ENCODE data around the gene LRRC45.

Gene LRRC45

DNA sequence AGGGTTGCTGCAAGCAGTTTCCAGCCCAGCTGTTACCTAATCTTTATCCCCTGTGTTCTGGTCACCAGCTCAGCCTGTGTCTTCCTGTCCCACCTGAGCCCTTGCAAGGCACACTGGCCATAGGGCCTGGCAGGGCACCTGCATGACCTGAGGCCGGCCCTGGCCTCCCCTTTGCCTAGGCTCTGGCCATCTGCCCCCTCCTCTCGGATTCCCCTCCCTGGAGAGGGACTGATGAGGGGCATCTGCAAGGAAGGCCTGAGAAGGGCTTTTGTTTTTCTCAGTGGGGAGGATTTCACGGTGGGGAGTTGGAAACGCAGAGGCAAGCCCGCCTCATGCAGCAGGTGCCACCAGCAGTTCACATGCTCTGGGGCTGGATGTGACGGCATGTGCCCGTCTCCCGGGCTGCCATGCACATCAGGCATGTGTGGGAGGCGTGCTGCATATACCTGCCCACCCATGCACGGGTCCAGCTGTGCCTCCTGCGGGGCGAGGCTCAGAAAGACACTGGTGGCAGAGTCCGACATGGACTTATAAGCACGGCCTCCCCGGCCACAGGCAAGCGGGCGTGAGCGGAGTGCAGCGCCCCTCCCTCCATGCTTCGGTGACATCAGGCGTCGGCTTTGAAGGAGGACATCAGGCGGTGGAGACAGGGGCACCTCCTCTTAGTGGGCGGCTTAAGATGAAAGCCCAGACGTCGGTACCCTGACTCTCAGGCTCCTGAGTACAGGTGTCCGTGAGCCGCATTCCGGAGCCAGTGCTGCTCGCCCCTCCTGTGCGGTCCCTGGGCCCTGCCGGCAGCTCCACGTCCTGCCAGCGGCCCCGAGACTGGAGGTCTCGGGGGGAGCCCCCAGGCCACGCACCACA lies 29.1 kb upstream of the LRRC45 start:
- no peak for DNase-seq (ENCODE audit: low read depth in 2 of 3, low spot score in 2 of 3)

DNA sequence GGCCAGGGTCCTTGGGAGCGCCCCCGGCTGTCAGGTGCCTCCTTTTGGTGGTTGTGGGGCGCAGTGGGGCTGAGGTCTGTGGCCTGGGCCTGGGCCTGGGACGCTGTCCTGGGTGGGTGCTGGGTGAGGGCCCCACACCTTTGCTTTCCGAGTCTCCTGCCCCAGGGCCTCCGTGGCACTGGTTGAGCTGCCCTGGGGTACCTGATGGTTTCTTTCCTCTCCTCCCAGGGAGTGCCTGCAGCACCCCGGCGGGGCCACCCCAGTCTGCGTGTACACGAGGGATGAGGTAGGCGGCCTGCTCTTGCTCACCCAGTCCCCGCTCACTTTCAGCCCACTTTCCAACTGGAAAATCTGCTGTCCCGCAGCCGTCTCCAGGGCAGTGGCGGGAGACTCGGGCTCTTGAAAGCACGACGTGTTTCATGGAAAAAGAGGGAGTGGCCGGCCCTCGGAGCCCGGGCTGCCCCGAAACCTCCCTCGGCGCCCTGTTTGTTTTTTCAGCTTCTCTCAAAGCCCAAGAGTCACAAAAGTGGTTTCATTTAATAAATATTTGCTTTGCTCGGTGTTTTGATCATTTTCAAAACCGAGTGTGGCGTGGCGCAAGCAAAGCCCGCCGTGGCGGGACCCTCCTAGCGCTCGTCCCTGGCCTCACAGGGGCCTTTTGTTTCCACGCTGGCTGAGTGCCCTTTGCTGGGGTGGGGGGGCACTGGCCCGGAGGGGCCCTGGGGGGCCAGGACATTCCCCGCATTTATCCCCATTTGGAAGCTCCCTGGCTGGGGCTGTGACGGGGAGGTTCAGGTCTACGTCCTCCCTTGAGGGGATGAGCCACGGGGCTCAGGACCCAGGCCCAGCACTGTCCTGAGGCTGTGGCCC lies 28.3 kb upstream of the LRRC45 start:
- DNase-seq (ENCODE audit: low read depth in 2 of 3, low spot score in 2 of 3) = no peak

DNA sequence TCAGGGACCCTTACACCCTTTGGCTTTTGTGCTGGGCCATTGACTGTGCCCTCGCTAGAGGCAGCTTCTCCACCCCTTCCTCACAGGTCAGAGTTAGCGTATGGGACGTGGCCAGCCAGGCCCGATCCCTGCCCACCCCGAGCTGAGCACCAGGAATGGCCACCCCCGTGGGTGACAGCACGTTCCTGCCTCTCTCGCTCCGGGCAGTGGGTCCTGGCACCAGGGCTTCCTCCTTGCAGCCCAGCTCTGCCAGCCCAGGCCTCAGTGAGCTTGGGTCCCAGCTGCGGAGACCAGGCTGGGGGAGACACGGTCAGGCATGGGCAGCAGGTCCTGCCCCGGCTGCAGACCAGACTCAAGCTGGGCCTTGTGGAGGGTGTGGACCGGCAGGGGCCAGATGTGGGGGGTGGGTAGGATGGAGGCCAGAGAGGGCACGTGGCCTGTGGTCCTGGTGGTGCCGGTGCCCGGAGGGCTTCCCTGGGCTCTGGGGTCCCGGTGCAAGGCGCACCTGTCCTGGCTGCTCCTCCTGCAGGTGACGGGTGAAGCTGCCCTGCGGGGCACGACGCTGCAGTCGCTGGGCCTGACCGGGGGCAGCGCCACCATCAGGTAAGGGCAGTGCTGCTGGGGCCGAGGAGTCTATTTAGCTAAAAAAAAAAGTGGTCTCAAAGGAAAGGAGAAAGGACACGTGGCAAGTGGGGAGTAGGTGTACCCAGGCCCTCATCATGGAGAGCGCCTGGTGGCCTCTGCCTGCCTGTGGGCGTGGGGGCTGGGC lies 27.5 kb upstream of the LRRC45 start:
- DNase-seq (ENCODE audit: low read depth in 2 of 3, low spot score in 2 of 3) = no peak

DNA sequence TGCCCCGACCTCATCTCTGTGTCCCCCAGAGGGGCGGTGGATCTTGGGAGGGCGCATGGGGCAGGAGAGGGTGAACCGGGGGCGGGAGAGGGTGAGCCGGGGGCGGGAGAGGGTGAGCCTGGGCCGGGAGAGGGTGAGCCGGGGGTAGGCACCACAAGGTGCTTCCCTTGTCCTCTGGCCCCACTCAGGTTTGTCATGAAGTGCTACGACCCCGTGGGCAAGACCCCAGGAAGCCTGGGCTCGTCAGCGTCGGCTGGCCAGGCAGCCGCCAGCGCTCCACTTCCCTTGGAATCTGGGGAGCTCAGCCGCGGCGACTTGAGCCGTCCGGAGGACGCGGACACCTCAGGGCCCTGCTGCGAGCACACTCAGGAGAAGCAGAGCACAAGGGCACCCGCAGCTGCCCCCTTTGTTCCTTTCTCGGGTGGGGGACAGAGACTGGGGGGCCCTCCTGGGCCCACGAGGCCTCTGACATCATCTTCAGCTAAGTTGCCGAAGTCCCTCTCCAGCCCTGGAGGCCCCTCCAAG lies 26.8 kb upstream of the LRRC45 start:
- no peak for DNase-seq (ENCODE audit: low read depth in 2 of 3, low spot score in 2 of 3)

DNA sequence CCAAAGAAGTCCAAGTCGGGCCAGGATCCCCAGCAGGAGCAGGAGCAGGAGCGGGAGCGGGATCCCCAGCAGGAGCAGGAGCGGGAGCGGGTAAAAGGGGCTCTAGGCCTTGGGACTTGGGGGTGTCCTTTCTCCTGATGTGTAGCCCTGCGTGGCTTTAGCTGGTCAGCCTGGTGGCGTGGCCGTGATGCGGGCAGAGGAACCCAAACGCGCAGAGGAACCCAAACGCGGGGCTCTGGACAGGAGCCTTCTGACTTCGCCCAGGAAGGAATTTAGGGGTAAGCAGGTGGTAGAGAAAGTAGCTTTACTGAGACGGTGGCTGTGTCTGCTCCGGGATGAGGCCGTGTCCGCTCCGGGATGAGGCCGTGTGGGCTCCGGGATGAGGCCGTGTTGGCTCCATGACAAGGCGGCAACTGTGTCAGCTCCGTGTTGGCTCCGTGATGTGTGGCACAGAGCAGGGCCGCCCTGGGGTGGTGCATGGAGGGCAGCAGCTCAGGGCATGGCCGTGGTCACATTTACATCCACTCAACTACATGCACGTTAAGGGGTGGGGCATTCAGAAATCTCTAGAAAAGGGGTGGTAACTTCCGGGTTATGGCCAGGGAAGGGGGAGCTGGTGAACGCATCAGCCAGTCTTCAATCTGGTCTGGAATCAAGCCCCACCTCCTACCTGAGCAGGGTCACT lies 26.2 kb upstream of the LRRC45 start:
- no peak for DNase-seq (ENCODE audit: low read depth in 2 of 3, low spot score in 2 of 3)

DNA sequence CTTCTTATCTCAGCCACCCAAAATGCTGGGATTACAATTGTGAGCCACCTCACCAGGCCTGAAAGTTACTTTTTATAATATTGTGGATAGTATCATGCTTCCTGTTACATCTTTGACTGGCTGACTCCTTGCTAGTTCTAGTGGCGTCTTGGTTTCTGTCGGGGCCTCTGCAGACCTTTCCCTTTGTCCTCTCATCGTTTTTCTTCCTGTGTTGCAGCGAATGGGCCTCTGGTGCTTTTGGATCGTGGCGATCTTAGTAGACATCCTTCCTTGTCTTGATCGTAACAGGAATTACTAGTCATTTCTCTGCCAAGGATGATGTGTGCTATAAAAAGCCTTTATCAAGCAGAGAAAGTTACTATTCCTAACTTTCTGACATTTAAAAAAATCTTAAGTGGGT lies 24.9 kb upstream of the LRRC45 start:
- no peak for DNase-seq (ENCODE audit: low read depth in 2 of 3, low spot score in 2 of 3)

DNA sequence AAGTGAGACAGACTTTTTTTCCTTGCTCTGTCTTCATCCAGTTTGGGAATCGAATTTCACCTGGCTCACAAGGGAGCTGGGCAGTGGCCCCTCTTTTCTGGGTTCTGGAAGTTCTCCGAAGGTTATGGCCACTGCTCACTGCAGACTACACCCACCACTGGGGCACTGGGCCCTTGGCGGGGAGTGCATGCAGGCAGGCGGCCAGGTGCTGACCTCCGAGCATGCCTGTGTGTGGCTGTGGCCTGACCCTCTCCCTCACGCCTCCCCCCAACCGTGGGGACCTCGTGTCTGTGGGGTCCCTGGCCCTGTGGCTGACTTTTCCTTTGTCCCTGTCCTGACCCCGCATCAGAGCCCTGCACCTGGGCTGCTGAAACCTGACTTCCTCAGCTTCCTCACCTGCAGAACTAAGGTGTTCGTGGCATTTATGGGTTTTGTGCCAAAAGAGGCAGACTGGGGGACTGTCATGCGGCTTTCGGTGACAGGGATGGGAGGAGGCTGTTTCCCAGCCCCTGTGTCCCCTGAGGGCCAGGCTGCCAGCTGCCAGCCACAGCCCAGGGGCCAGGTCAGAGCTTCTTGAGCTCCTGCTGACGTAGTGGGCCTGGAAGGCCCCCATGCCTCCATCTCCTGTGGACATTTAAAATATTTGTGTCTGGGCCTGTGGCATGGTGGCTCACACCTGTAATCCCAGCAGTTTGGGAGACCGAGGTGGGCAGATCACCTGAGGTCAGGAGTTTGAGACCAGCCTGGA lies 24.2 kb upstream of the LRRC45 start:
- no peak for DNase-seq (ENCODE audit: low read depth in 2 of 3, low spot score in 2 of 3)

DNA sequence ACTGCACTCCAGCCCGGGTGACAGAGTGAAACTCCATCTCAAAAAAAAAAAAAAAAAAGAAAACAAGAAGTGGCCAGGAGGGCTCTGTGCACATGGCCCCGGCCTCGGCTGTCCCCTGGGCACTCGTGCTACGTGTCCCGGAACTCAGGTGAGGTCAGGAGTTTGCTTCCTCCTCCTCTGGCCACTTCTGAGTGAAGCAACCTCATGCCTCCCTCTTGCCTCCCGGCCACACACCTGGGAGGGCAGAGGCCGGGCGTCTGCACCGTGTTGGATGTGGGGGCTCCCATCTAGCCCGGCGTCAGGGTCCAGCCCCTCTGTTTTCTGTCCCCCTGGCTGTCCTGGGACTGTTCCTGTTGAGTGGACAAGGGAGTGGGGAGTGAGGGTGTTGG lies 23.5 kb upstream of the LRRC45 start:
- no peak for DNase-seq (ENCODE audit: low read depth in 2 of 3, low spot score in 2 of 3)

DNA sequence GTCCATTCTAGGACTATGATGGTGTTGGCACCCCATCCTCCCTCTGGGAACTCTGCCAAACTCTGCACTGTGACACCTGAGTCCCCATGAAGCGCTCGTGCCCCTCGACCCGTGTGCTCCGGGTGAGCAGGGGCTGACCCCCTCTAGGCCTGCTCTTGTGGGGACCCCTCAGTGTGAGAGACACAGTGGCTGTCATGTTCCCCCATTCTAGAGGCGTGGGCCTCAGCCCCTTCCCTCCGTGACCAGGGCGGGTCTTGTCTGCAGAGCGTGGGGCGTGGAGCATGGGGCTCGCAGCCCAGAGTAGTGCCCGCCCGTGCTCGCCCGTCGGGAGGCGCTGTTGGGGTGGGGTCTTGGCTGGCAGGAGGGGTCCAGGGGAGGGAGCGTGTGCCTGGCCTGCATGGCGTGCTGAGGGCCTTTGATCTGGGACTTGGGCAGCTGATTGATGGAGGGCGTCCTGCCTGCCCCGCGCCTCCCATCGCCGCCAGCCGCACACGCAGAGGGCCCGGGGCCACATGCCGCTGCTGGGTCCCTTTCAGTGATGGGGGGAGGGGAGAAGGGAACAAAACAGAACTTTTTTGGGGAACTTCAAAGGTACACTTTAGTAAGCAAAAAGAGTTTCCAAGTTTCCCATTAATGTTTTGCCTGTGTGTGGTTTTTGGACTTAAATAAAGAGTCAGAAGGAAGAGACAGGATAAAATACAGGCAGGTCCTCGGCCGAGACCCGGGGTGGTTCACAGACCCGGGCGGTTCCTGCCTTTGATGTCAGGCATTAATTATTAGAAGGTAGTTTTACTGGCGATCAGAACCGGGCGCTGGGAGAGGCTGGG lies 22.9 kb upstream of the LRRC45 start:
- no peak for DNase-seq (ENCODE audit: low read depth in 2 of 3, low spot score in 2 of 3)

DNA sequence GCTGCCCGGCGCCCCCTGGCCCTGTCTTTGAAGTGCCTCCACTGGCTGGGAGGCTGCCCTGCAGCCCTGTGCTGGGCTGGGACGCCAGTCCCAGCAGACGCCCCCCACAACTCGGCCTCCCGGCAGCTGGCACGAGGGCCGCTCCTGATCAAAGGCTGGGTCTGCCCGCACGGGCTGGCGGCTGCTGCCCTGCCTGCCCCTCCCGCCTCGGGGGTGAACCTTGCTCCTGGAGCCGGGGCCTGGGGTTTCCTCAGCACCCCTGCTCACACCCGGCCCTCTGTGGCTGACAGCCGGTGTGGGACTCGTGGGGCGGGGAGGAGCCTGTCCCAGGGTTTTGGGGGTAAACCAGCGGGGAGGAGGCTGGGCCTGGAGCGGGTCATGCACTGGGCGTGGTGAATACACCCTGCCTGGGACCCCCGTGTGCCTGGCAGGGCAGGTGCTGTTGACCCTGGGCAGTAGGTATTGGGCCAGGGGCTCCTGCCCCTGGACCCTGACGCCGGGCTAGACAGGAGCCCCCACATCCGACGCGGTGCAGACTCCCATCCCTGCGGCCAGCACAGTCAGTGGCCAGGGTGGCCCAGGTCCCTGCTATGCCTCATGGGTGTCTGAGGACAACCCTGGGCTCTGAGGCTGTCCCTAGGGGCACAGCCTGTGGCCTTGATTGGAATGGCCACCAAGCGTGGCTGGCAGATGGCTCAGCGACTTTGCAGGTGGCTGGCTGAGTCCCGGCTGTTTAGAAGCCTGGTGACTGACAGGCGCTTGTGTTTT lies 22.1 kb upstream of the LRRC45 start:
- DNase-seq (ENCODE audit: low read depth in 2 of 3, low spot score in 2 of 3) = no peak

DNA sequence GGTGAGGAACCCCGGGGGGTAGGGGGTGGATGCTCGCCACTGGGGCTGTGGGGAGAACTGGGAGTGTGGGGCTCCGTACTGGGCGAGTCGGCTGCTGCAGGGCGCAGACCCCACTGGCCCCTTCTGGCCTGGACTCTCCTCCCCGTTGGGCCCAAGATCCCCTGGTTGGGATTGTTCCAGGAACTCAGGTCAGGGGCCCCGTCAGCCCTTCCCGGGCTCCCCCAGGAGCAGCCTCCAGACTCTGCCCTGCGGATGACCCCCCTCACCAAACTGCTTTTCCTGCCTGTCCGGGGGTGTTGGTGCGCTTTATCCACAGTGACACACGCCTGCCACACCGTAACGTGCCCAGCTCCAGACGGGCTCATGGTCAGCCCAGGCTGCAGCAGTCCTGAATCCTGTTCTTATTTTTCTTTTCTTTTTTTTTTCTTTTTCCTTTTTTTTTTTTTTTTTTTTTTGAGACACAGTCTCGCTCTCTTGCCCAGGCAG lies 21.5 kb upstream of the LRRC45 start:
- DNase-seq (ENCODE audit: low read depth in 2 of 3, low spot score in 2 of 3) = no peak

DNA sequence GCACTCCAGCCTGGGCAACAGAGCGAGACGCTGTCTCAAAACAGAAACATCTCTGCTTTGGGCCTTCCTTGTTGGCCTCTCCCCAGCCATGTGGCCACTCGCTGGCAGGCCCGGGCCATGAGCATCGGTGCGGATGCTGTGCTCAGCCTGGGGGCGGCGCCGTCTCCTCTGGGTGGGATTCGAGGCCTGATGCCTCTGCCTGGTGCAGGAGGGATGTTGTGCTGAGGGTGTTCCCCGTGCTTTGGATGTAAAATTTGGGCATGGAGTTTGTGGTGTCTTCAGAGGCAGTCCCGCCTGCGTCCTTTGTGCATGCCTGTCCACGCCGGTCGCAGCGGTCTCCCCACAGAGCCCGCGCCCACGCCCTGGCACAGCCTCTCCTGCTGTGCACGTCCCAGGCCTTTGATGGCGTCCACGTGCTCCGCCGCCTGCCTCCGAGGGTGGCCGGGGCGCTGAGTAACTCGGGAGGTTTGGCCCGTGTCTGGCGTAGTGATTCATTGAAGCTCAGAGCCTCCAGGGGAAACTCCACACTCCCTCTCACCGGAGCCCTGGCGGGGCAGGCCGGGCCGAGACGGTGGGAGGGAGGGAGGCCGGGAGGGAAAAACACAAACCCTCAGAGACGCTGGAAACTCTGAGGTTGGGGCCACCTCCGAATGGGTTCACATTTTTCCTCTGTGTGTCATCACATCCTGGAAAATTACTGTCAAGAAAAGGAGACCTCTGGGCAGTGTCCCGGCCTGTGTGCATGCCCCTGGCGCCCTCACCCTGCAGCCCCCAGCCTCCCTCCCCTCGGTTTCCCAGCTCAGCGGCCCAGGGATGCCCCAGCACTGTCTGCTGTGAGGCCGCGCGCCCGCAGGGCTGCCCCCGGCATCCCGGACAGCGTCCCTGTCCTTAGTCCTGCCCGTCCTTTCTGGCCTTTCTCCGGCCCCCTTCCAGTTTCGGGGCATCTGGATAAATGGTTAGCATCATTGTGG lies 19.4 kb upstream of the LRRC45 start:
- DNase-seq (ENCODE audit: low read depth in 2 of 3, low spot score in 2 of 3) = no peak

DNA sequence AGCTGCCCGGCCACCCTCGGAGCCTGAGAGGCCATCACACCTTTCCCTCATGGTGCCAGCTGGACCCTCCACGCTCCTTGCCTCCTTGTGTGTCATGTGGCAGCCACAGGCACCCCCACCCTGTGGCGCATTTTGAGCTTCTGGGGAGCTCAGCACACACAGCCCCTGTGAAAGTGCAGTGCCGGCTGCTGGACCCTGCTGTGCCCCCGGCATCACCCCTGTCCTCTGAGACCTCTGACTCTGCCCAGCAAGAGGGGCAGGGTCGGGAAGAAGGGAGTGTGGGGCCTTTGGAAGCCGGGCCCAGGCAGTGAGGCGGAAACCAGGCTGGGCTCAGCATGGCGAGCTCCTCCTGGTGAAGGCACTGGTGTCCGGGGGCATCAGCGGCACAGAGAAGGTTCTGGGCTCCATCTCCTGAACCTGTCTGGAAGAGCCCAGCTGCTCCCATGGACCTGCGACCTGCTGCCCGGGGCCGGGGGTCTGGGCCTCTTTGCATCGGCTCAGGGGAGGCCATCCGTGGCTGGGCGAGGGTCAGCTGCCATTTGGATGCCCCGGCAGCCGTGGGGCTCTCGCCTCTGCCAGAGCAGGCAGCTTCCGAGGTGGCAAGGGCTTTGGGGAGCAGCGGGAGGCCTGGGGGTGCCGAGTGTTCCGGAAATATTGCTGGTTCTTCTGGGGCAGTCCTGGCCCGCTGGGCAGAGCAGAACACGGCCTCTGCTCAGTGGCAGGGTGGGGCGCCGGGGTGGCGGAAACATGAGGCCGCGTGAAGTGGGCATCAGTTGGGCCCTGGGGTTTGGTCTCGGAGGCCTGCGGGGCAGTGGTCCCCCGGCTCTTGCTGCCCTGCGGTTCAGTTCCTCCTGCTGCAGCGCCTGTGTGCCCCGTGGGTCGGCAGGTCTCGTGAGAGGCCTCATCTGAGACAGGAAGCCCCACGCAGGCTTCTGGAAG lies 18.3 kb upstream of the LRRC45 start:
- no peak for DNase-seq (ENCODE audit: low read depth in 2 of 3, low spot score in 2 of 3)

DNA sequence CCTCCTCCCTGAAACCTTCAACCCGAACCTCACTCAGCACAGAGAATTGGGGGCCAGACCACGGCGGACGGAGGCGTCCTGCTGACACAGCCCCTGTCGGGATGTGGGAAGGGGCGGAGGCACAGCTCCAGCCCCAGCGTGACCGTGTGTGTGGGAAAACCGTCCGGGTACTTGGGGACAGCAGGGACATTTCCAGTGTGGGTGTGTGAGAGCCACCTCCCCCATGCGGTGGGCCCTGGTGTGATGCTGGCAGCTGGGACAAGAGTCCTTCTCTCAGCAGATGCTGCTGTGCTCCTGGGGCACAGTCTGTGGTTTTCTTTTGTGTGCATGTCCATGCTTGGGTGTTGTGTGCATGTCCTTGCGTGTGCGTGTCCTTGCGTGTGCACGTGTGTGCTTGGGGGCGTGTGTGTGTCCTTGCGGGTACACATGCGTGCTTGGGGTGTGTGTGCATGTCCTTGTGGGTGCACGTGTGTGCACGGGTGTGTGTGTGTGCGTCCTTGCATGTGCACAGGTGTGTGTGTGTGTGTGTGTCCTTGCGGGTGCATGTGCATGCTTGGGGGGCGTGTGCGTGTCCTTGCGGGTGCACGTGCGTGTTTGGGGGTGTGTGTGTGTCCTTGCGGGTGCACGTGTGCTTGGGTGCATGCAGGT lies 17.3 kb upstream of the LRRC45 start:
- no peak for DNase-seq (ENCODE audit: low read depth in 2 of 3, low spot score in 2 of 3)

DNA sequence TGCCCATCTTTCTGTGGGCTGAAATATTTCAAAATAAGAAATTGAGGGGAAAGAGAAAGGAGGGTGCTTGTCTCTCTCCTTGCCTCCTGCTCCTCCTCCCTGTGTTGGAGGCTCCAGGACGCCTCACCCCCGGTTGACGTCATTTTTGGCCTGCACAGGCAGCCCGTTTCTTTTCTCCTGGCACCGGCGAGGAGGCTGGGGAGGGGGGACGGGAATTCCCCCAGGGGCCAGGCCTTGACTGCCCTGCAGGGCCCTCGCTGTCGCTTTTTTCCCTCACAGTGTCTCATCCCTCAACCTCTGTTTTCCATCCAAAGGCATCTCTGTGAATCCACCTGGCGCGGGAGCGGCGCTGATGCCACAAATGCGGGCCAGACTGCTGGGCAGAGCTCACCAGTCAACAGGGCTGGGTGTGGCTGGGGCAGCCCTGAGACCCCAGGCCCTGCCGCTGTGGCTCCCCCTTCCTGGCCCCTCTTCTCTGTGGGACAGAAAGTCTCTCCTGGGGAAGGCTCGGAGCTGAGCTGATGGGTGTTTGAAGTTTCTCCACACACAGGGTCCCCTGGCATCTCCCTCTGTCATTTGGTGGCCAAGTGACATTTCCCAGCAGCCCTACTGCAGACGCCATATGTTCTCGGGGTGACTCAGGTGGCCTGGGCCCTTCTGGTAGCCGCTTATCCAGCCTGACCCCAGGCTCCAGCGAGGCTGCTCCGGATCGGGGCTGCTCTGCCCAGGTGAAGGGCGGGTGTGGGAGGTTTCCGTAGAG lies 16.5 kb upstream of the LRRC45 start:
- no peak for DNase-seq (ENCODE audit: low read depth in 2 of 3, low spot score in 2 of 3)
